Measurements from ENCODE around the gene RAB15. TPM values are rescaled to one million over a fixed set of nuclear protein-coding genes. Genes with fewer than 3 reads are reported as not detected.

RAB15 gene
- total and polyA plus RNA-seq, 12 donors: 8.2 to 94.3 (median 31.6) TPM

- no peaks in the 10 kb centered on the region for H3K27me3 ChIP-seq
- no peaks in the 10 kb centered on the region for H3K9me3 ChIP-seq
- H3K4me3 ChIP-seq: no peak overlapping the region
- H3K27ac ChIP-seq: peak overlapping the region in 1 of 10 donors; percentile 23
- peaks cover 5 to 62% (median 20%) of the 10 kb centered on the region in 9 donors for H3K4me1 ChIP-seq
- intact Hi-C loops (cut with DNase I): no loop called here
- 93 to 95% methylated on average over 4 of the region's 4 CpGs for WGBS, 2 donors
- ATAC-seq: no peak
- no peak for DNase-seq
- TF ChIP-seq CTCF (IDR thresholded peaks at IDR 0.05): no peak
- H3K36me3 ChIP-seq: no peaks in the 10 kb centered on the region
These were observed 18.8 kb upstream of the RAB15 start for GRCh38 chr14:64990939-64991338.

- 62 to 69% methylated on average over 3 of the region's 3 CpGs for WGBS, 2 donors
- peaks cover 5 to 62% (median 20%) of the 10 kb centered on the region in 9 donors for H3K4me1 ChIP-seq
These were observed 18.2 kb upstream of the RAB15 start for GRCh38 chr14:64990296-64990695.

GRCh38 chr14:64987438-64987767 is 15.3 kb upstream of the RAB15 start:
- intact Hi-C loops (cut with DNase I): loop anchor here in 8 of 10 donors (2.0 to 10.0 kb wide), 12 partner anchors 33 to 837 kb away; partner anchors contain the start of genes CHURC1 (in 3 of the 8), MAX (in 2 of the 8) and FUT8 (in 1 of the 8)
- Histone ChIP-seq H3K9me3 (no peaks in the 10 kb centered on the region), H3K4me3 (peak overlapping the region; percentile 54 to 94 (median 80)), H3K36me3 (no peaks in the 10 kb centered on the region), H3K27ac (peak overlapping the region; percentile 9 to 94 (median 87)), H3K4me1 (peaks cover 5 to 50% (median 20%) of the 10 kb centered on the region in 9 donors), H3K27me3 (no peaks in the 10 kb centered on the region)
- no peak for TF ChIP-seq CTCF (IDR thresholded peaks at IDR 0.05)
- no peak for ATAC-seq
- WGBS, 2 donors: 0% methylated on average over 8 of the region's 8 CpGs
- DNase-seq: no peak

More at GRCh38 chr14:64990296-64990695, 18.2 kb upstream of the RAB15 start:
- H3K9me3 ChIP-seq: no peaks in the 10 kb centered on the region
- H3K27ac ChIP-seq: peak overlapping the region in 1 of 10 donors; percentile 23
- DNase-seq (no peak), ATAC-seq (no peak)
- H3K27me3 ChIP-seq: no peaks in the 10 kb centered on the region
- H3K36me3 ChIP-seq: no peaks in the 10 kb centered on the region
- no peak overlapping the region for H3K4me3 ChIP-seq
- intact Hi-C loops (cut with DNase I): no loop called here
- no peak for TF ChIP-seq CTCF (IDR thresholded peaks at IDR 0.05)

GRCh38 chr14:64986648-64987437 is 14.7 kb upstream of the RAB15 start, which contains the start of gene FNTB:
TSS of gene FNTB (plus strand) at chr14:64986895. CDS start at chr14:64986954, 59 bp downstream.
- Histone ChIP-seq H3K27ac (peak within 1 kb of the TSS; percentile 9 to 94 (median 87)), H3K4me3 (peak within 1 kb of the TSS; percentile 54 to 94 (median 80)), H3K9me3 (no peaks in the 10 kb centered on the region), H3K36me3 (no peaks in the 10 kb centered on the region), H3K4me1 (peaks cover 5 to 44% (median 20%) of the 10 kb centered on the region in 9 donors), H3K27me3 (no peaks in the 10 kb centered on the region)
- ATAC-seq (peak; percentile 98 to 99 (median 98)), DNase-seq (peak; percentile 96)
- WGBS, 2 donors: 0% methylated on average over 65 of the region's 65 CpGs
- peak; percentile 55 to 97 (median 83) for TF ChIP-seq CTCF (IDR thresholded peaks at IDR 0.05)
- intact Hi-C loops (cut with DNase I): loop anchor here in 8 of 10 donors (2.0 to 10.0 kb wide), 12 partner anchors 34 to 838 kb away; partner anchors contain the start of genes CHURC1 (in 3 of the 8), MAX (in 2 of the 8) and FUT8 (in 1 of the 8)
